Pulmonary artery endothelial cell (primary cell): ENCODE data around the gene LINGO3. TPM values are rescaled to one million over a fixed set of nuclear protein-coding genes. Genes with fewer than 3 reads are reported as not detected.
"Not testable (repeated sequence)": the region's sequence is repeated elsewhere in the genome, so short reads cannot be mapped to it uniquely, and the experiment has no call there.

Experiments used
- DNase-seq: peaks from one replicate; pipeline ENCODE4 v3.0.0-alpha.2; 2011; ENCODE audit warnings: low read depth, low spot score
- total RNA-seq: library from RNA; depleted of rRNA; stranded (reverse); fragments of >200 nt; gene quantifications from 2 replicates; pipeline ENCODE4 v1.2.3, GENCODE V29; 2014

Gene LINGO3, protein sequence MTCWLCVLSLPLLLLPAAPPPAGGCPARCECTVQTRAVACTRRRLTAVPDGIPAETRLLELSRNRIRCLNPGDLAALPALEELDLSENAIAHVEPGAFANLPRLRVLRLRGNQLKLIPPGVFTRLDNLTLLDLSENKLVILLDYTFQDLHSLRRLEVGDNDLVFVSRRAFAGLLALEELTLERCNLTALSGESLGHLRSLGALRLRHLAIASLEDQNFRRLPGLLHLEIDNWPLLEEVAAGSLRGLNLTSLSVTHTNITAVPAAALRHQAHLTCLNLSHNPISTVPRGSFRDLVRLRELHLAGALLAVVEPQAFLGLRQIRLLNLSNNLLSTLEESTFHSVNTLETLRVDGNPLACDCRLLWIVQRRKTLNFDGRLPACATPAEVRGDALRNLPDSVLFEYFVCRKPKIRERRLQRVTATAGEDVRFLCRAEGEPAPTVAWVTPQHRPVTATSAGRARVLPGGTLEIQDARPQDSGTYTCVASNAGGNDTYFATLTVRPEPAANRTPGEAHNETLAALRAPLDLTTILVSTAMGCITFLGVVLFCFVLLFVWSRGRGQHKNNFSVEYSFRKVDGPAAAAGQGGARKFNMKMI
- not detected in 2 replicates for total RNA-seq

DNA sequence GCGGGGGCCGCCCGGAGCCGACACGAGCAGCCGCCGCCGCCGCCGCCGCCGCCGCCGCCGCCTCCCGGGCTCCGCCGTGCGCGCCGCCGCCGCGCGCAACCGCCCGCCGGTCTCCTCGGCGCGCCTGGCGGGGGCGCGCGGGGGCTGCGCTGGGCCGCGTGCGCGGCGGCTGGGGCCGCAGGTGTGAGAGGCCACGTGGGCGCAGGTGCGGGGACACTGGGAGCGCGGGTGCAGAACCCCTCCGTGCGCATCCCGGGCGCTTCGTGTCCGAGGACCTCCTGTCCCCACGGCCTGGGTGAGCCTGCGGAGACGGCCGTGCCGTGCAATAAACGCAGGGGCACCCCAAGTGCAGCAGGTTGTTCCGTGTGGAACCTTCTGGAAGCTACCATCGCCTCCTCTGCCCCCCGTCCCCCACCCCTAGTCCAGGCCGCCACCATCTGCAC lies at the start of gene LINGO3:
Gene LINGO3, minus strand, starts transcription at position 41 of the 443 bp plus-strand sequence. CDS start 16,378 bp downstream, outside the sequence.
- DNase-seq: no peak

DNA sequence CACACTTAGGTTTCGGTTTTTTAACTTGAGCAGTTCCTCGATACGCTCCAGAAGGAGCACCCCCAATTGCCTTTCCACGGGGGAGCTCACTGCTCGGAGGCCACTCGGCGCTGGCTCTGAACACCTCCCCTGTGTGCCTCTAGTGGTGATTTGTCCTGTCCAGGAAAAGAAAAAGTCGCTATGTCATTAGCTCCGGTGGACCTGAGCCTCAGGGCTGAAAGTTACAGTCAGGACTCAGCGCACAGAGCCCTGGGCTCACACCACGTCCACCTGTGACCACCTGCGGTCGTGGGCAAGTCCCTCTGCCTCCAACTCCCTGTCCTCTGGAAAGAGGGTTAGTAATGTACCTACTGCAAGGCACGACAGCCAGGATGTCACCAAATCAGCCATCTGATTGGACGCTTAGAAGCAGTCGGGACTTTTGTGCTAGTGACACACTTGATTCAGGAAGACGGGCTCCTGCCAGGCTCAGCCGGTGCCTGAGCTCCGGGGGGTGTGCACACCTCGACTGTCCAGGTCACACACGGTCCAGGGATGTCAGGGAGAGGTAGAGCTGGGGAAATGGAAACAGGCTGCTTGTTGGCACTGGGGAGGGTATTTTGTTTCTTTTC lies 48.2 kb upstream of the LINGO3 start:
- no peak for DNase-seq

DNA sequence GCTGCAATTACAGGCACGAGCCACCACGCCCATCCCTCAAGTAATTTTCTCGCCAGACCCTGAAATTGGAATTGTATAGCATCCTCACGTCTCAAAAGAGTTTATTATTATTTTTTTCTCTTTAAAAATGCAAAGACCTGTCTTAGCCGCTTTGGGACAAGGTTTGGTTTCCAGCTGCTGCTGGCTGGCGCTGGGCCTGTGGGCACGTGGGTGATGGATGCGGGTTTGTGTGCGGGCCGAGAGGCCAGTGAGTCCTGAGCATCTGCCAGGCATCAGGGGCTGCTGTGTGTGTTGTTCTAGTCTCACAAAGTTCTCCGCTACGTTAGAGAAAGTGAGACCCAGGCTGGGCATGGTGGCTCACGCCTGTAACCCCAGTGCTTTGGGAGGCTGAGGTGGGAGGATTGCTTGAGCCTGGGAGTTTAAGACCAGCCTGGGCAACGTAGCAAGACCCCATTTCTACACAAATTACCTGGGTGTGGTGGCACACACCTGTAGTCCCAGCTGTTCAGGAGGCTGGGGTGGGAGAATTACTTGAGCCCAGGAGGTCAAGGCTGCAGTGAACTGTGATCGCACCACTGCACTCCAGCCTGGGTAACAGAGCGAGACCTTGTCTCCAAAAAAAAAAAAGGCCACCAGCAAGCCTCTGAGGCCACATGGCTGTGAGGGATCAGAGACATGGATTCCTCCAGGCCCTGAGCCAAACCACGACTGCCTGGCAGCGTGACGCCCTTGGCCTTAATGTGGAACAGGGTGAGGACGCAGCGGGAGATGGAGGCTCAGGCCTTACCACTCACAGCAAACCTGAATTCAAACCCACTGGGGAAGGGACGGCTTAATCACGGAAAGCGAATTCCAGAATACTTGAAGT lies 47.4 kb upstream of the LINGO3 start:
- no peak for DNase-seq

DNA sequence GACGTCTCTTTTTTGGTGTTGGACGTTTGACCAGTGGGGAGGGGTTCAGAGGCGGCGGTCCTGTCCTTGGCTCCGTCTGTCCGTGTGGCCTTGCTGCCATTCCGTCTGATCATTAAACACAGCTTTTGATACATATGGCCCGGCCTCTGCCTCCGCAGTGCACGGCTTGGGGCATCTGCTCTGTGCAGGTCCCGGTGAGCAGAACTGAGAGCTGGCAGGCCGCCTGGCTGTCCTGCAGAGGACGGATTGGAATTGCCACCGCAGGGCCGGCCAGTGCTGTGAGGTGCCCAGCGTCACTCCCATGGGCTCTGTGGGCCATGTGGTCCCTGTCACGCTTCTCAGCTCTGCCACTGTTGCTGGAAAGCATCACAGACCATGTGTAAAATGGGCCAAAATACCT lies 46.7 kb upstream of the LINGO3 start:
- no peak for DNase-seq

DNA sequence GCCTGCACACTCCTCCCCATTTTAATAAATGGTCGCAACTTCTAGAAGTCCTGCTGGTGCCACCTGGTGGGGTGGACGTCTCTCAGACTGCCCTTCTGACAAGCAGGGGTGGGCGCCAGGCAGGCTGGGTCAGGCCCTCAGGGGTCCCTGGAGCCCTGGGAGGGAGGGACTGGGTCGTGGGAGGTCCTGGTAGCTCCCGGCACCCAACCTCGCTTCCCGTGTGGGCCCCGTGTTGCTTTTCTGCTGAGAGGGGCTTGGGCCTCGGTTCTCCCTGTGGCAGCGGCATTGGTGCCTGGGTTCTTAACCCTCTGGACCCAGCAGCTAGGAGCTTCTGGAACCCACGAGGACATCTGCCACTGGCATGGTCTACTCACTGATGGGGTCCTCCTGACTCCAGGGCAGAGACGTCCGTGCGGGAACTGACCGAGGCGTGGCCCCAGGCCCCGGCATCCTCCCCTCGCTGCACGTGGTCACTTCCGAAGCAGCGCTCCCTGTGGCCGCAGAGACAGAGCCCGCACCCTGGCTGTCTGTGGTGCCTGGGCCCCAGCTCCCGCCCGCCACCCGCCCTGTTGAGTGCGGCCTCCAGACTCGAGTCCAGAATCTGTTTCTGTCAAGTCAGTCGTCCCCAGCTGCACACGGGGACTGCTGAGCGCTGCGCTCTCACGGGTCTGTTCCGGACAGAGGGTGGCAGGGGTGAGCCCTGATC lies 46.1 kb upstream of the LINGO3 start:
- DNase-seq: no peak

DNA sequence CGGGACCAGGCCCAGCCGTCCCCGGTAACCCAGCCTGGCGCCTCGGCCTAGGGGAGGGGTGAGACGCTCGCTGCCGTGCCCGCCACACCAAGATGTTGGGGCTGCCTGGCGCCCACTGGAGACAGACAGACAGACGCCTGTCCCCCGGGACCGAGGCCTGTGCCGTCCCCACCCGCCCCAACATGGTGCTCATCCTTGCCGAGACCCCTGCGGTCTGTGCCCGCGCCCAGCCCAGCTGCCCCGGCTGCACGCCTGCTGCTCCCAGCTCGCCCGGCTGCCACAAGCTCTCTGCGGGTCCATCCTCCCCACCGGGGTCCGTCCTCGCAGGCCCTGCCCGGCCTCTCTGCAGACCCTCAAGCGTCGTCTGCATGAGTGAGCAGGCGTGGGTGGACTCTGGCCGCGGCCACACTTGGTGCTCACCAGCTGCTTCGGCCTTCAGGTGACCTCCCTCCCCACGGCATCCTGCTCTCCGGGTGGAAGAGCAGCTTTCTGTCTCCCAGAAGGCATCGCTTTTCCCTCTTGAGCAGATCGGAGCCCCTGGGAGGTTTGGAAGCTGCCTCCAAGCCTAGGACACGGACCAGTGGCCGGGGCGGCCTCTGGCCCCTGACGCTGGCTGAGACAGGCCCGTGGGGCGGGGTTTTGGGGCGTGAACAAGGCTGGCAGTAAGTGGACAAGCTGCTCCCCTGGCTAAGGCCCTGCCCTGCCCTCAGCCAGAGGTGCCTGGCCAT lies 45.4 kb upstream of the LINGO3 start:
- DNase-seq: no peak

DNA sequence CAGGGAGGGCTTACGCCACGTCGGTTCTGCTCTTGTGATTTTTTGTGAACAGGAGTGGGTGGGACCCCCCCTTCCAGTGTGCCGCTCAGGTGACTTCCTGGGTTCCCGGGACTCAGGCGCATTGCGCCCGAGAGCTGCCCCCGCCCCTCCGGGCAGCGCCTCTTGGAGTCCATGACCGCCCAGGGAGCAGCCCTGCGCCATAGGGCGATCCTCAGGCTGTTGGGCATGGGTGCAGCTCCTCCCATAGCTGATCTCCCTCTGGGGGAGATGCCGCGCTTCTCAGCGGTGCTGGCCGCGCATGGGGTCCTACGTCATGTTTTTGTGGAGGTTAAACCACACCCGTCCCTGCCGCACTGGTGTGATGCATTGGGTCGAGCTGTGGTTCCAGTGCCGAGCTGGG lies 44.2 kb upstream of the LINGO3 start:
- no peak for DNase-seq

DNA sequence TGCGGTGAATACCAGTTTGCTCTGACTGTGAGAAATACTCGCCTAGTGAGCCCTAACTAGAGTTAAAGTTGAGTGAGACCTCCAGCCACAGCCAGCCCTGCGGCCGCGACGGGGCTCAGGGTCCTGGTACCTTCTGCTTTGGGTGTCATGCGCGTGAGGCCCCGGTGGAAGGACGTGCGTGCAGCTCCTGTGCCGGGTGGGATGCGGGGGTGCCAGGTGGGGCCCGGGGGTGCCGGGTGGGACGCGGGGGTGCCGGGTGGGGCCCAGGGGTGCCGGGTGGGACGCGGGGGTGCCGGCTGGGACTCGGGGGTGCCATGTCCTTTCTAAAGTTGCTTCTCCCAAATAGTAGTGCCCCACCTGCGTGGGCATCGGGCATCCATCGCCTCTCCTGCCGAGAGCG lies 43.6 kb upstream of the LINGO3 start:
- no peak for DNase-seq

DNA sequence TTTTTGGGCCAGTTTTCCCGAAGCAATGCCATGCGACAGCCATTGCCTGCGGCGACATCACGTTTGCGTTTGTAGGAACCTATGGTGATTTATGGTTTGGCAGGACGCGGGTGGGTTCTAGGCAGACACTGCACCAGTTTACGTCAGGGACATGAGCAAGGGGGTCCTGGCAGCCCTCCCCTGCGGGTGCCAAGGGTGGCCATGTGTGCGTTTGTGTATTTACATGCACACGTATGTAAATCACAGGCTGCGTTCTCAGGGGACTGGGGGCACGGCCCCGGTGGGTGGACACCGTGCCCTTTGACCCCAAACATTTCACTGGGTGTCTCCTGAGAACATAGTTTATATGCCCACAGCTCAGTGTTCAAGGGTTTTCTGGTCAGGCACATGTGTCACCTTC lies 42.7 kb upstream of the LINGO3 start:
- no peak for DNase-seq

DNA sequence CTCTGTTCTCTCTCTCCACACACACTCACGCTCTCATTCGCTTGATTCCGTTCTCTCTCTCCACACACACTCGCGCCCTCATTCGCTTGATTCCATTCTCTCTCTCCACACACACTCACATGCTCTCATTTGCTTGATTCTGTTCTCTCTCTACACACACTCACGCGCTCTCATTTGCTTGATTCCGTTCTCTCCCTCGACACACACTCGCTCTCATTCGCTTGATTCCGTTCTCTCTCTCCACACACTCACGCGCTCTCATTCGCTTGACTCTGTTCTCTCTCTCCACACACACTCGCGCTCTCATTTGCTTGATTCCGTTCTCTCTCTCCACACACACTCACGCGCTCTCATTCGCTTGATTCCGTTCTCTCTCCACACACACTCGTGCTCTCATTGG lies 41.9 kb upstream of the LINGO3 start:
- DNase-seq: not testable (repeated sequence)

DNA sequence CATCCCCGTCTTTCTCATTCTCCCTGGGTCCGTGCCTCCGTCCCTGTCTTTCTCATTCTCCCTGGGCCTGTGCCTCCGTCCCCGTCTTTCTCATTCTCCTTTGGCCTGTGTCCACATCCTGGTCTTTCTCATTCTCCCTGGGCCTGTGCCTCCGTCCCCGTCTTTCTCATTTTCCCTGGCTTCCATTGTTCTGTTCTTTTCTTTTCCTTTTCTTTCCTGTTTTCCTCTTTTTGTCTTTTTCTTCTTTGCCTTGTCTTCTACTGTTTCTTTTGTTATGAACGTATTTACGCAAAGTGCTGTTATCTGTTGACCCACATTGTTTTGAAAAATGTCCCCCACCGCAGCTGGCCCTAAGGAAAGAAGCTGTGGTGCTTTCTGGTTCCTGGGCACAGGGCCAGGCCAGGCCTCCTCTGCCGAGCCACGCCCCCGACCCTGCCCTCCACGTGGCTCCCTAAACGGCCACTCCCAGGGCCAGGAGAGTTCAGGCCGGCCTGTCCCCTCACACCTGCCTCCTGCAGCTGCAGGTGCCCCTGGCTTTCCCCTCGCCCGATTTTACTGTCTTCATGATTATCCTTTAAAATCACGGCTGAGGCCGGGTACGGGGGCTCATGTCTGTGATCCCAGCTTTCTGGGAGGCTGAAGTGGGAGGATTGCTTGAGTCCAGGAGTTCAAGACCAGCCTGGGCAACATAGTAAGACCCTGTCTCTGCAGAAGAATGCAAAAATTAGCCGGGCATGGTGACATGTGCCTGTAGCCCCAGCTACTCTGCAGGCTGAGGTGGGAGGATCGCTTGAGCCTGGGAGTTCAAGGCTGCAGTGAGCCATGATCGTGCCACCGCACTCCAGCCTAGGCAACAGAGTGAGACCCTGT lies 38.1 kb upstream of the LINGO3 start:
- DNase-seq: no peak

DNA sequence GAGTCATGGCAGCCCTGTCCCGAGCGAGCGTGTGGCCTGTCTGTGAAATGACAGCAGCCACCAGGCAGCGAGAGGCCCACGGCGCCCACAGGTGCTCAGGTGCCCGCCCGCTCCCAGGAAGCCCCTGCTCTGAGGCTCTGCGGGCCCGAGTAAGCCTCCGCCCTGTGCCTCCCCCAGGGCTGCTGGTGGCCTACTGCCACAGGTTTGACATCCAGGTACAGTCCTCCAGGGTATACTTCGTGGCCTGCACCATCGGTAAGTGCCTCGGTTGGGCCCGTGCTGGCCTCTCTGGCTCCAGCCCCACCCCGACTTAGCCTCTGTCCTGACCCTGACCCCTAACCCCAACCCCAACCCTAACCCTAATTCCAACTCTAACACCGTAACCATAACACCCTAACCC lies 37.1 kb upstream of the LINGO3 start:
- DNase-seq: no peak

DNA sequence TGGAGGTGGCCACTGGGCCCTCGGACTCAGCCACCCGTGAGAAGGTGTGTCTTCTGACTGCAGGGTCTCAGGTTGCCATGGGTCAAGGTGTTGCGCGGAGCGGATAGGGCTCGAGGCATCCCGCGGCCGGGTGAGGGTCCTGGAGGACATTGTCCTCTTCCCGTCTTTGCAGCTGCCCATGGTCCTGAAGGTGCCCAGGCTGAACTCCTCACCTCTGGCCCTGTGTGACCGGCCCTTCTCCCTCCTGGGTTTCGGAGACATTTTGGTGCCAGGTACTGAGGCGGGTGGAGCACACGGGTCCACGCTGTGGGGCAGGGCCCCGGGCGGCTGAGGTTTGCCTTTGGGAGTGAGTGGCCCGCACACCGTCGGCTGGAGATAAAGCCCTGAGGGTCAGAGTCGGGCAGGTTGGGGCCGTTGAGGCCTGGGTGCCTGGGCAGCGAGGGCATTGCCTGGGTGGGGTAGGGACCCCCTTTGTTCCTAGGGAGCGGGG lies 36.5 kb upstream of the LINGO3 start:
- no peak for DNase-seq

DNA sequence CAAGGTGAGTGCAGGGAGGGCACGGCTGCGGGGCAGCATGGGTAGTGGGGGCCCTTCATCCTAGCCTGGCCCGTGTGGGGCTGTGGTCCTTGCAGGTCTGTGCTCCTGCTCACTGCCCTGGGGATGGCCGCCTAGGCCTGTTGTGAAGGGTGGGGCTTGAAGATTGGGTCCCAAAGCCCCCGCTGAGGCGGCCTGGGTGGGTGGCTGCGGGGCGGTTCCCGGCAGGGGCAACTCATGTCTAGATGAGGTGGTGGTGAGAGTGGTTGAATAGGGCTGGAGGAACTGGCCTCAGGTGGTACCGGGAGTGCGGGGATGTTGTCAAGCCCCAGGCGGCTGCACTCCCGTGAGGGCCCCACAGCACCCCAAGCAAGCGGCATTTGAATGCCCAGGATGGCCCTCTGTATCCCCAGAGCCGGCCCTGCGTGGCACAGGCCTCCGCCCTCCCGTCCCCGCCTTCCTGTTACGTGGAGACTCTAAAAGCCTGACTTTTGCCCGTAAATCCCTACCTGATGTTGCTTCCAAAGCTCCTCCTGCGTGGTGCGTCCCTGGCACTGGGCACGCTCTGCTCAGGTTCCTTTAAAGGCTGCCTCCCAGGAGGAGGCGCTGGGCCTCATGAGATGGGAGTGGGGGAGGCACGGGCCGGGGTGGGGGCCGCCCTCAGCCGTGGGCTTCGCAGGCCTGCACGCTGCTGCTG lies 35.5 kb upstream of the LINGO3 start:
- DNase-seq: no peak

DNA sequence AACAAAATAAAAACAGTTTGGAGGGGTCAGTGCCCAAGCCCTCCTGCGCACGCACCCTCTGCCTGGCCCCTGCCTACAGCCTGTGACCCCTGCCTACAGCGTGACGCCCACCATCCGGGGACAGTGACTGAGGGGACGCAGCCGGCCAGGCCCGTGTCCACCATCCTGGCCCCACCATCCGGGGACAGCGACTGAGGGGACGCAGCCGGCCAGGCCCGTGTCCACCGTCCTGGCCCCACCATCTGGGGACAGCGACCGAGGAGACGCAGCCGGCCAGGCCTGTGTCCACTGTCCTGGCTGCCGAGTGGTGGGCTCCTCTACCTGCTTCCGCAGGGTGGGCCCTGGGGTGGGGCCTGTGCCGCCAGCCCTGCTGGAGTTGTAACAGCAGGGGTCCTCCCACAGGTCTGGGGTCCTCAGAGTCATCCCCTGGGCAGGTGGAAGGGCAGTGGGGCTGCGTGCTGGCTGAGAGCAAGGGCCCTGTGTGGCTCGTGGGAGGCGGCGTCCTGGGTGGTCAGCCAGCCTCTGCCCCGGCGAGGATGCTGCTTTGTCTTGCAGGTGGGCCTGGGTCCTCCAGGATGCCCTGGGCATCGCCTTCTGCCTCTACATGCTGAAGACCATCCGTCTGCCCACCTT lies 34.8 kb upstream of the LINGO3 start:
- DNase-seq: no peak

DNA sequence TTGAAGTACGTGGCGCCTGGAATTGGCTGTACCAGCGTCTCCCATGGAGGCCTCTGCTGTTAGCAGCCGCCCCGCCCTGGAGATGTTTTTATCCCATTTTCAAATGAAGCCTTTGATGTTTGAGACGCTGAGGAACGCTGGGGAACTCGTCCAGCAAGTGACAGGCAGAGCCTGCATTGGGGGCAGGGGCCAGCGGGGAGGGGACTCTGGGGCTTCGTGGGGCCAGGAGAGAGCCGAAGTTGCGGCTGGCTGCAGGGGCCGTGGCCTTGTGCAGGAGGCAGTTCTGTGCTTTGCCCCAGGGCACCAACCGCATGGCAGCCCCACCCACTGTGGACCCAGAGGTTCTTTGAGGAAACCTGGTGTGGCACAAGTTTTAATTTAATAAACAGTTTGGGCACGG lies 34.0 kb upstream of the LINGO3 start:
- no peak for DNase-seq

DNA sequence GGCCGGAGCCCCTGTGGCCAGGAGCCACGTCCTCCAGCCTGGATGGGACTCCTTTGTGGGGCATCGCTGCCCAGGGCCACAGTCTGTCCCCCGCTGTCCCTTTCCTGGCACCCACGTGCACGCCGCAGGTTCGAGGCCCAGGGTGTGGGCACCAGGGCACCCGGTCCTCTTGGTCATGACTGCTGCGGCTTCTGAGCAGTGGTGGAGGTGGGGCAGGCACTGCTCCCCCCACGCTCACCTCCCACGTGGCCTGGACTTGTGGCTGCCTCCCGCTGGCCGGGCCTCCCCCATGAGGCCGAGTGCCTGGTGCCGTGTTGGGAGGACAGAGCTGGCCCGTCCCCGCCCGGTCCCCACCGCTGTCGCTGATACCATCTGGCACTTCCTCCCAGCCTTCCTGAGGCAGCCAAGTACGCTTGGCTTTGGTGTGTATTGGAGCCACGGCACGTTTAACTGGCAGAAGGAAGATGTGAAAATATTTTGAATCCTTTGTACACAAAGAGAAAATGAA lies 33.3 kb upstream of the LINGO3 start:
- DNase-seq: no peak
